GM23248 (cell line): ENCODE results near the gene LINGO1. TPM values are rescaled to one million over a fixed set of nuclear protein-coding genes. Genes with fewer than 3 reads are reported as not detected.

Experiments
- DNase-seq: peaks from one replicate; pipeline ENCODE4 v3.0.0-alpha.2; 2015
- H2AFZ ChIP-seq: fragments of 200-600 bp; sonication (generic); 2 replicates; pipeline ENCODE4 v1.6.1; 2016; ENCODE audit warnings: antibody characterized with exemption
- H3F3A ChIP-seq: fragments of 200-600 bp; sonication (generic); 2 replicates; pipeline ENCODE4 v1.6.1; 2016; ENCODE audit warnings: mild to moderate bottlenecking, antibody characterized with exemption, mixed run types; ENCODE audit not compliant: insufficient read depth
- H3K27ac ChIP-seq: fragments of 200-600 bp; sonication (generic); 2 replicates; pipeline ENCODE4 v1.5.1; 2016; ENCODE audit warnings: mild to moderate bottlenecking
- H3K27me3 ChIP-seq: fragments of 200-600 bp; sonication (generic); replicated peaks from 2 replicates; pipeline ENCODE4 v1.6.1; 2016; ENCODE audit warnings: mild to moderate bottlenecking; ENCODE audit not compliant: insufficient read depth
- H3K36me3 ChIP-seq: fragments of 200-600 bp; sonication (generic); 2 replicates; pipeline ENCODE4 v1.6.1; 2016; ENCODE audit warnings: low read depth, mild to moderate bottlenecking
- H3K4me1 ChIP-seq: fragments of 200-600 bp; sonication (generic); 2 replicates; pipeline ENCODE4 v1.6.1; 2016; ENCODE audit warnings: mild to moderate bottlenecking; ENCODE audit not compliant: insufficient read depth
- H3K4me2 ChIP-seq: fragments of 200-600 bp; sonication (generic); one replicate; pipeline ENCODE4 v1.6.1; 2016; ENCODE audit warnings: mild to moderate bottlenecking; ENCODE audit not compliant: unreplicated experiment
- H3K4me3 ChIP-seq: fragments of 200-600 bp; sonication (generic); 2 replicates; pipeline ENCODE4 v1.5.1; 2016; ENCODE audit warnings: mild to moderate bottlenecking
- H3K79me2 ChIP-seq: fragments of 200-600 bp; sonication (generic); 2 replicates; pipeline ENCODE4 v1.6.1; 2016; ENCODE audit warnings: mild to moderate bottlenecking; ENCODE audit not compliant: insufficient read depth
- H3K9ac ChIP-seq: fragments of 200-600 bp; sonication (generic); 2 replicates; pipeline ENCODE4 v1.6.1; 2016; ENCODE audit warnings: mild to moderate bottlenecking
- H3K9me2 ChIP-seq: fragments of 200-600 bp; sonication (generic); 2 replicates; pipeline ENCODE4 v1.6.1; 2016; ENCODE audit warnings: mixed run types, mild to moderate bottlenecking, moderate library complexity; ENCODE audit not compliant: insufficient read depth
- H3K9me3 ChIP-seq: fragments of 200-600 bp; sonication (generic); one replicate; pipeline ENCODE4 v1.6.1; 2017; ENCODE audit warnings: low read depth
- H4K20me1 ChIP-seq: fragments of 200-600 bp; sonication (generic); 2 replicates; pipeline ENCODE4 v1.6.0; 2016; ENCODE audit not compliant: insufficient read depth
- EZH2 ChIP-seq: fragments of 200-600 bp; sonication (generic); IDR thresholded peaks from 2 replicates; pipeline ENCODE4 v1.6.1; 2018; ENCODE audit warnings: antibody characterized with exemption, mild to moderate bottlenecking; ENCODE audit not compliant: insufficient read depth, poor library complexity, severe bottlenecking
- EZH2phosphoT487 ChIP-seq: fragments of 200-600 bp; sonication (generic); IDR thresholded peaks from 2 replicates; pipeline ENCODE4 v1.6.1; 2018; ENCODE audit warnings: antibody characterized with exemption, moderate library complexity, mild to moderate bottlenecking, low read depth; ENCODE audit not compliant: insufficient read depth
- WGBS, 2 experiments: methylation state at CpG; one replicate each; pipeline ENCODE4 v1.1.6; 2015 to 2017; ENCODE audit warnings: low lambda C conversion rate in 2 of 2, low coverage in 1 of 2; ENCODE audit errors: missing lambda C conversion rate in 2 of 2; 5-methylcytosine and 5-hydroxymethylcytosine counted together
- in situ Hi-C: fragments of 300-500 bp; cut with MboI; formaldehyde crosslinking; loops from 2 replicates; pipeline ENCODE4 v1.15.0; 2020
- polyA plus RNA-seq: library from polyadenylated mRNA; unstranded; fragments of >200 nt; fragmentation: Nextera tagmentation; extraction: Ambion mirVana; gene quantifications from 2 replicates; pipeline ENCODE4 v1.2.1, GENCODE V29; 2016
- total RNA-seq: library from RNA; depleted of rRNA; stranded (reverse); fragments of >200 nt; shearing (Covaris generic); gene quantifications from 2 replicates; pipeline ENCODE4 v1.2.3, GENCODE V29; 2014

The LINGO1 gene
- total and polyA plus RNA-seq, 2 experiments from 2014 or later, result not detected

GRCh38 chr15:77658304-77658703 lies 25.6 kb upstream of the LINGO1 start:
- WGBS, 2 experiments, result 16 to 19% methylated on average over 6 of the region's 6 CpGs
- Histone ChIP-seq H3K27me3 (peaks cover 46% of the 10 kb centered on the region), H3F3A (no peaks in the 10 kb centered on the region), H3K27ac (no peak overlapping the region), H3K4me1 (no peaks in the 10 kb centered on the region), H3K79me2 (no peaks in the 10 kb centered on the region), H2AFZ (no peak overlapping the region), H3K9me3 (no peaks in the 10 kb centered on the region), H4K20me1 (no peaks in the 10 kb centered on the region), H3K9ac (no peak overlapping the region), H3K9me2 (no peaks in the 10 kb centered on the region), H3K4me2 (no peak overlapping the region), H3K4me3 (no peak overlapping the region), H3K36me3 (no peaks in the 10 kb centered on the region)
- TF ChIP-seq EZH2phosphoT487 (no peak), EZH2 (no peak)
- in situ Hi-C loops, result no loop called here
- peak; percentile 4 for DNase-seq

GRCh38 chr15:77657634-77658238 lies 25.0 kb upstream of the LINGO1 start:
- DNase-seq, result no peak
- no peaks in the 10 kb centered on the region for H3K9me3 ChIP-seq
- H3K4me3 ChIP-seq, result no peak overlapping the region
- in situ Hi-C loops, result no loop called here
- TF ChIP-seq EZH2phosphoT487 (no peak), EZH2 (no peak)
- H3K79me2 ChIP-seq, result no peaks in the 10 kb centered on the region
- no peaks in the 10 kb centered on the region for H3K9me2 ChIP-seq
- no peaks in the 10 kb centered on the region for H3K36me3 ChIP-seq
- no peak overlapping the region for H3K9ac ChIP-seq
- H3F3A ChIP-seq, result no peaks in the 10 kb centered on the region
- no peak overlapping the region for H3K27ac ChIP-seq
- H4K20me1 ChIP-seq, result no peaks in the 10 kb centered on the region
- no peak overlapping the region for H3K4me2 ChIP-seq
- H3K4me1 ChIP-seq, result no peaks in the 10 kb centered on the region
- H2AFZ ChIP-seq, result no peak overlapping the region
- WGBS, 2 experiments, result 9 to 13% methylated on average over 20 to 23 of the region's 23 CpGs
- H3K27me3 ChIP-seq, result peaks cover 50% of the 10 kb centered on the region

- Histone ChIP-seq H3K79me2 (no peaks in the 10 kb centered on the region), H3K9ac (no peak overlapping the region), H3F3A (no peaks in the 10 kb centered on the region), H3K27ac (no peak overlapping the region), H3K27me3 (peaks cover 50% of the 10 kb centered on the region), H3K9me3 (no peaks in the 10 kb centered on the region), H3K4me3 (no peak overlapping the region), H3K4me2 (no peak overlapping the region), H3K9me2 (no peaks in the 10 kb centered on the region), H3K4me1 (no peaks in the 10 kb centered on the region), H3K36me3 (no peaks in the 10 kb centered on the region), H2AFZ (no peak overlapping the region), H4K20me1 (no peaks in the 10 kb centered on the region)
- in situ Hi-C loops, result no loop called here
- 9 to 14% methylated on average over 9 to 12 of the region's 12 CpGs for WGBS, 2 experiments
- no peak for DNase-seq
- no peak for TF ChIP-seq EZH2
- TF ChIP-seq EZH2phosphoT487, result no peak
These were observed 23.6 kb upstream of the LINGO1 start for GRCh38 chr15:77656294-77656693.

GRCh38 chr15:77654975-77655374 lies 22.3 kb upstream of the LINGO1 start:
- WGBS, 2 experiments, result 29 to 37% methylated on average over 4 of the region's 4 CpGs
- no peak for TF ChIP-seq EZH2
- no peak for TF ChIP-seq EZH2phosphoT487
- Histone ChIP-seq H2AFZ (no peak overlapping the region), H3K36me3 (no peaks in the 10 kb centered on the region), H4K20me1 (no peaks in the 10 kb centered on the region), H3F3A (no peaks in the 10 kb centered on the region), H3K4me2 (no peak overlapping the region), H3K9ac (no peak overlapping the region), H3K4me1 (no peaks in the 10 kb centered on the region), H3K79me2 (no peaks in the 10 kb centered on the region), H3K27me3 (peaks cover 51% of the 10 kb centered on the region), H3K9me3 (no peaks in the 10 kb centered on the region), H3K4me3 (no peak overlapping the region), H3K9me2 (no peaks in the 10 kb centered on the region), H3K27ac (no peak overlapping the region)
- peak; percentile 17 for DNase-seq
- in situ Hi-C loops, result no loop called here
